PC-3 (cell line): Measurements from ENCODE around the gene TBXAS1. TPM values are rescaled to one million over a fixed set of nuclear protein-coding genes. Genes with fewer than 3 reads are reported as not detected.
A peak's percentile ranks its signal among the peaks of the same experiment; 100 is the strongest.

Source experiments
- ATAC-seq: fragments of 200-7000 bp; cut with Tn5 transposase; 2 replicates; pipeline ENCODE4 v1.9.1; 2020; ENCODE audit warnings: mild to moderate bottlenecking, moderate library complexity
- BruUV-seq: library from RNA; stranded (reverse); fragments of 400-500 nt; replicated peaks from 2 replicates; lab custom pipeline; 2021; lab: Mats Ljungman, UMichigan
- CTCF ChIA-PET: fragments of 300-600 bp; sonication (Branson Sonifier 250); formaldehyde crosslinking; loops from one replicate; lab custom pipeline; 2022; ENCODE audit warnings: antibody characterized with exemption; lab: Charles Lee
- POLR2A ChIA-PET: fragments of 300-600 bp; sonication (Branson Sonifier 250); formaldehyde crosslinking; loops from one replicate; lab custom pipeline; 2022; ENCODE audit warnings: antibody characterized with exemption; ENCODE audit not compliant: unreplicated experiment; lab: Charles Lee
- DNase-seq: peaks from one replicate; pipeline ENCODE4 v3.0.0-alpha.2; 2015
- H2AFZ ChIP-seq: fragments of 300-600 bp; sonication (generic); 2 replicates; pipeline ENCODE4 v1.6.0; 2016; ENCODE audit warnings: antibody characterized with exemption, low read length
- H3F3A ChIP-seq: fragments of 300-600 bp; sonication (generic); one replicate; pipeline ENCODE4 v1.6.0; 2017; ENCODE audit warnings: antibody characterized with exemption, low read length, control low read depth, mild to moderate bottlenecking; ENCODE audit not compliant: unreplicated experiment
- H3K27ac ChIP-seq: fragments of 300-600 bp; sonication (generic); 2 replicates; pipeline ENCODE4 v1.5.1; 2016; ENCODE audit warnings: mild to moderate bottlenecking, low read length
- H3K27me3 ChIP-seq: fragments of 300-600 bp; sonication (generic); 2 replicates; pipeline ENCODE4 v1.6.1; 2016; ENCODE audit warnings: low read length, mixed read lengths
- H3K36me3 ChIP-seq: fragments of 300-600 bp; sonication (generic); 2 replicates; pipeline ENCODE4 v1.6.1; 2016; ENCODE audit warnings: low read depth, mixed run types, low read length, mixed read lengths
- H3K4me1 ChIP-seq: fragments of 300-600 bp; sonication (generic); 2 replicates; pipeline ENCODE4 v1.5.1; 2016; ENCODE audit warnings: low read length; ENCODE audit not compliant: insufficient read depth
- H3K4me2 ChIP-seq: fragments of 300-600 bp; sonication (generic); 2 replicates; pipeline ENCODE4 v1.6.0; 2016; ENCODE audit warnings: low read length
- H3K4me3 ChIP-seq: fragments of 300-600 bp; sonication (generic); 2 replicates; pipeline ENCODE4 v1.5.1; 2016; ENCODE audit warnings: mild to moderate bottlenecking, low read length, mixed read lengths
- H3K79me2 ChIP-seq: fragments of 300-600 bp; sonication (generic); 2 replicates; pipeline ENCODE4 v1.6.1; 2017; ENCODE audit warnings: low read length, mixed read lengths
- H3K9ac ChIP-seq: fragments of 300-600 bp; sonication (generic); 2 replicates; pipeline ENCODE4 v1.6.0; 2016; ENCODE audit warnings: mild to moderate bottlenecking, low read length
- H3K9me2 ChIP-seq: fragments of 300-600 bp; sonication (generic); replicated peaks from 2 replicates; pipeline ENCODE4 v1.6.1; 2016; ENCODE audit warnings: mixed run types, low read length, mixed read lengths
- H3K9me3 ChIP-seq: fragments of 300-600 bp; sonication (generic); 2 replicates; pipeline ENCODE4 v1.6.1; 2016; ENCODE audit warnings: low read length, mixed read lengths
- H4K20me1 ChIP-seq: fragments of 300-600 bp; sonication (generic); 2 replicates; pipeline ENCODE4 v1.6.1; 2016; ENCODE audit warnings: low read length, mixed read lengths
- CTCF ChIP-seq: fragments of 300-600 bp; sonication (generic); conservative IDR thresholded peaks from 2 replicates; pipeline ENCODE4 v1.5.1; 2017; ENCODE audit warnings: antibody characterized with exemption, low read depth, mild to moderate bottlenecking, low read length
- EZH2 ChIP-seq: fragments of 300-600 bp; sonication (generic); IDR thresholded peaks from one replicate; pipeline ENCODE4 v1.6.1; 2017; ENCODE audit warnings: antibody characterized with exemption, mild to moderate bottlenecking, low read length; ENCODE audit not compliant: unreplicated experiment
- EZH2phosphoT487 ChIP-seq: fragments of 300-600 bp; sonication (generic); IDR thresholded peaks from 2 replicates; pipeline ENCODE4 v1.6.1; 2018; ENCODE audit warnings: mild to moderate bottlenecking, antibody characterized with exemption, low read length, borderline replicate concordance
- intact Hi-C: fragments of 100-400 bp; cut with micrococcal nuclease; formaldehyde crosslinking; loops from 2 replicates; pipeline ENCODE4 v1.9.0; 2023
- total RNA-seq: library from RNA; depleted of rRNA; stranded (reverse); fragments of >200 nt; gene quantifications from 2 replicates; pipeline ENCODE4 v1.2.3, GENCODE V29; 2014

The TBXAS1 gene
- total RNA-seq, 1 experiment from 2014 or later, result 21.8 TPM

GRCh38 chr7:140059273-140060242, 230.5 kb downstream of the TBXAS1 start:
- Histone ChIP-seq H3K4me1 (peaks cover 41% of the 10 kb centered on the region), H3K9me2 (no peaks in the 10 kb centered on the region), H3K4me2 (peak overlapping the region; percentile 90), H3K4me3 (peak overlapping the region; percentile 80), H3K36me3 (peaks cover 14% of the 10 kb centered on the region), H3K9ac (peak overlapping the region; percentile 57), H2AFZ (peak overlapping the region; percentile 19; the same call in 1 of the 2 replicates), H3K79me2 (peaks cover 52% of the 10 kb centered on the region), H3K27ac (peak overlapping the region; percentile 95), H4K20me1 (no peaks in the 10 kb centered on the region), H3K27me3 (no peaks in the 10 kb centered on the region), H3K9me3 (no peaks in the 10 kb centered on the region), H3F3A (peaks cover 7% of the 10 kb centered on the region)
- CTCF ChIA-PET, result interaction anchor here (0.6 to 1.5 kb wide), 3 partner anchors 59 to 118 kb away, joined by 4 to 6 read pairs (median 4); no protein-coding TSS in a partner anchor
- peak; percentile 56 for ATAC-seq
- no TSS peak for BruUV-seq
- TF ChIP-seq CTCF (no peak), EZH2phosphoT487 (no peak), EZH2 (no peak)
- DNase-seq, result peak; percentile 96
- intact Hi-C loops, result loop anchor here (1.0 to 5.0 kb wide), 4 partner anchors 24 to 268 kb away; no protein-coding TSS in a partner anchor
- POLR2A ChIA-PET, result interaction anchor here (0.6 kb wide), 2 partner anchors 380 to 389 kb away, joined by 3 to 5 read pairs; no protein-coding TSS in a partner anchor

- CTCF ChIA-PET, result interaction anchor here (0.7 to 1.5 kb wide), 2 partner anchors 59 to 117 kb away, joined by 4 to 6 read pairs; no protein-coding TSS in a partner anchor
- DNase-seq (peak; percentile 80), ATAC-seq (peak; percentile 32)
- H4K20me1 ChIP-seq, result no peaks in the 10 kb centered on the region
- peak overlapping the region; percentile 57 for H3K9ac ChIP-seq
- TF ChIP-seq EZH2 (no peak), CTCF (no peak), EZH2phosphoT487 (no peak)
- H3K27me3 ChIP-seq, result no peaks in the 10 kb centered on the region
- intact Hi-C loops, result loop anchor here (5.0 kb wide), 1 partner anchor 267 kb away; no protein-coding TSS in a partner anchor
- H3K27ac ChIP-seq, result peak overlapping the region; percentile 95
- peaks cover 7% of the 10 kb centered on the region for H3F3A ChIP-seq
- H3K9me3 ChIP-seq, result no peaks in the 10 kb centered on the region
- H2AFZ ChIP-seq, result no peak overlapping the region
- H3K9me2 ChIP-seq, result no peaks in the 10 kb centered on the region
- peaks cover 14% of the 10 kb centered on the region for H3K36me3 ChIP-seq
- H3K79me2 ChIP-seq, result peaks cover 52% of the 10 kb centered on the region
- BruUV-seq, result no TSS peak
- H3K4me2 ChIP-seq, result peak overlapping the region; percentile 90
- H3K4me3 ChIP-seq, result peak overlapping the region; percentile 80
- H3K4me1 ChIP-seq, result peaks cover 41% of the 10 kb centered on the region
- POLR2A ChIA-PET, result interaction anchor here (0.6 kb wide), 1 partner anchor 390 kb away, joined by 5 read pairs; no protein-coding TSS in a partner anchor
These were observed 231.2 kb downstream of the TBXAS1 start for GRCh38 chr7:140060243-140060630.
